NCI-H2081 treated with DMSO at 0.1 percent for 48 hours (cell line): ENCODE results near the gene ELK3.

Source experiments
- DNase-seq: peaks from one replicate; lab custom pipeline; 2025; lab: John Stamatoyannopoulos, UW

Gene ELK3

GRCh38 chr12:96212456-96213375, 18.5 kb downstream of the ELK3 start:
- no peak for DNase-seq

GRCh38 chr12:96213869-96214268, 19.7 kb downstream of the ELK3 start:
- no peak for DNase-seq

- DNase-seq, result no peak
These were observed 21.7 kb downstream of the ELK3 start for GRCh38 chr12:96215919-96216273.

GRCh38 chr12:96218989-96219678, 25.0 kb downstream of the ELK3 start:
- no peak for DNase-seq

GRCh38 chr12:96219700-96220206, 25.6 kb downstream of the ELK3 start:
- no peak for DNase-seq

- no peak for DNase-seq
These were observed 26.7 kb downstream of the ELK3 start for GRCh38 chr12:96220902-96221301.

- DNase-seq, result no peak
These were observed 27.2 kb downstream of the ELK3 start for GRCh38 chr12:96221391-96221790.

- no peak for DNase-seq
These were observed 29.4 kb downstream of the ELK3 start for GRCh38 chr12:96223411-96224218.

GRCh38 chr12:96224219-96224615, 30.0 kb downstream of the ELK3 start:
- no peak for DNase-seq

- no peak for DNase-seq
These were observed 31.1 kb downstream of the ELK3 start for GRCh38 chr12:96225044-96225855.

- no peak for DNase-seq
These were observed 31.8 kb downstream of the ELK3 start for GRCh38 chr12:96225994-96226399.

- no peak for DNase-seq
These were observed 32.2 kb downstream of the ELK3 start for GRCh38 chr12:96226401-96226800.

GRCh38 chr12:96226801-96227348, 32.7 kb downstream of the ELK3 start:
- DNase-seq, result no peak

- DNase-seq, result no peak
These were observed 33.4 kb downstream of the ELK3 start for GRCh38 chr12:96227365-96228106.

GRCh38 chr12:96228566-96229248, 34.5 kb downstream of the ELK3 start:
- no peak for DNase-seq

GRCh38 chr12:96230646-96231045, 36.5 kb downstream of the ELK3 start:
- DNase-seq, result no peak

- DNase-seq, result no peak
These were observed 39.0 kb downstream of the ELK3 start for GRCh38 chr12:96233168-96233567.

- no peak for DNase-seq
These were observed 39.8 kb downstream of the ELK3 start for GRCh38 chr12:96233939-96234461.
